Endothelial cell (in vitro differentiated cells): Measurements from ENCODE around the gene TELO2. TPM values are rescaled to one million over a fixed set of nuclear protein-coding genes. Genes with fewer than 3 reads are reported as not detected.

Source experiments
- DNase-seq: peaks from one replicate; pipeline ENCODE4 v3.0.0; 2021; ENCODE audit warnings: low spot score
- H3K27ac Mint-ChIP-seq: one replicate; pipeline ENCODE4 v1.8.0; 2021; ENCODE audit warnings: mixed read lengths, inconsistent platforms; ENCODE audit not compliant: unreplicated experiment
- H3K27me3 Mint-ChIP-seq: one replicate; pipeline ENCODE4 v1.8.0; 2021; ENCODE audit warnings: mild to moderate bottlenecking, moderate library complexity, mixed read lengths, inconsistent platforms; ENCODE audit not compliant: unreplicated experiment
- H3K36me3 Mint-ChIP-seq: one replicate; pipeline ENCODE4 v1.8.0; 2021; ENCODE audit warnings: mild to moderate bottlenecking, low read depth, mixed read lengths, inconsistent platforms; ENCODE audit not compliant: unreplicated experiment
- H3K4me1 Mint-ChIP-seq: one replicate; pipeline ENCODE4 v1.8.0; 2021; ENCODE audit warnings: mild to moderate bottlenecking, mixed read lengths, inconsistent platforms; ENCODE audit not compliant: unreplicated experiment
- H3K4me3 Mint-ChIP-seq: one replicate; pipeline ENCODE4 v1.8.0; 2021; ENCODE audit warnings: mild to moderate bottlenecking, mixed read lengths, inconsistent platforms; ENCODE audit not compliant: unreplicated experiment
- H3K9me3 Mint-ChIP-seq: one replicate; pipeline ENCODE4 v1.8.0; 2021; ENCODE audit warnings: mixed read lengths, inconsistent platforms; ENCODE audit not compliant: unreplicated experiment
- CTCF ChIP-seq: fragments of 200-600 bp; sonication (generic); IDR thresholded peaks from one replicate; pipeline ENCODE4 v1.5.0; 2021; ENCODE audit warnings: antibody characterized with exemption; ENCODE audit not compliant: unreplicated experiment
- total RNA-seq: library from RNA; stranded (reverse); fragmentation: NEBNext Ultra II Directional; extraction: Animal tissue kit (Norgen Biotek cat#: 25700); gene quantifications from one replicate; pipeline ENCODE4 v1.2.1, GENCODE V29; 2021; ENCODE audit not compliant: unreplicated experiment

TELO2 gene
- total RNA-seq, 1 donor from 2014 or later, result 64.5 TPM

DNA sequence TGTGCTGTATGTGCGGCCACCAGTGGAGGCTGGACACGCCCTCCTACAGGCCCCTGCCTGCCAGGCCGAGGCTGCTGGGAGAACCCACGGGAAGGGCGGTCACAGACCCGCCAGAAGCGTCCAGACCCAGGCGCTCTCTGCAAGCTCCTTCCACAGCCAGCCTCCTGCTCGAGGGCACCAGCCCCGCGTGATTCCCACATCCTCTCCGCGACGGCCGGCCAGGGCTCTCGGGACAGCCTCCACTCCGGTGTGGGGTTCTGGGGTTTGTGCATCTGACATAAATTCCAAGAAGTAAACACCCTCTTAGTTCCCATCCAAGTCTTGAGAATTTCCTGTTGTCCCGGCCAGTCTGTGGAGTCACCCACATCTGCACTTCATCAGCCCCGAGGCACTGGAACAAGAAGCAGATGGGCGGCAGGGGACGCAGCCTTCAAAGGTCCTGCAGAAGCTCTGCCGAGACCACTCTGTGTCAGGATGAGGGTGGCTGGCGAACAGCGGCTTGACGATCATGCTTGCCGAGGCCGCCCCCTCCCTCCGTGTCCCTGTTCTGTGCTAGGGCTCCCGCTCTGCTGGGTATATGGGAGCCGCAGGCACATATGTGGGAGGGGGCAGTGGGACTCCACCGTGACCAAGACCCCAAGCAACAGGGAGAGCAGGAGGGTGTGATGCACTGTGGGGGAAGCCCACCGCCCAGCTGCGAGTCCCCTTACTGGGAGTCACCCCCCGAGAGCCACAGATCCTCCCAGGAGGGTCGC is 37.9 kb downstream of the TELO2 start:
- Mint-ChIP-seq H3K9me3 (no peaks in the 10 kb centered on the region), H3K36me3 (peaks cover 12% of the 10 kb centered on the region), H3K27me3 (peaks cover 9% of the 10 kb centered on the region), H3K4me1 (peaks cover 38% of the 10 kb centered on the region), H3K27ac (no peak overlapping the region), H3K4me3 (peak overlapping the region; percentile 42)
- no peak for DNase-seq
- TF ChIP-seq CTCF, result no peak

DNA sequence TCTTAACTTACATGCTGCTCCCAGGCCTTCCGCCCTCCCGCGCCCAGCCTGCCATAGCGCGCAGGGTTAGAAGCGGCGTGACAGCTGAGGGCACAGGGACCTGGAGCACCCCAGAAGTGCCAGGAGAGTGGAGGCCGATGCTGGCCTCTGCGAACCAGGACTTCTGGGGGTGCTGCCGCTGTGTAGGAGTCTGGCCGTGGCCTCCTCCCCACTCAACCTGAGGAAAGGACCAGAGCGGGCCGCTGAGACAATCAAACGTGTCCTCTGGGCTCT is 38.4 kb downstream of the TELO2 start:
- Mint-ChIP-seq H3K4me3 (no peak overlapping the region), H3K27ac (no peak overlapping the region), H3K9me3 (no peaks in the 10 kb centered on the region), H3K36me3 (peaks cover 13% of the 10 kb centered on the region), H3K4me1 (peaks cover 42% of the 10 kb centered on the region), H3K27me3 (peaks cover 9% of the 10 kb centered on the region)
- DNase-seq, result no peak
- TF ChIP-seq CTCF, result no peak

GRCh38 chr16:1532081-1532760 is 39.1 kb downstream of the TELO2 start:
- no peak overlapping the region for H3K27ac Mint-ChIP-seq
- no peak overlapping the region for H3K4me3 Mint-ChIP-seq
- peaks cover 47% of the 10 kb centered on the region for H3K4me1 Mint-ChIP-seq
- peaks cover 19% of the 10 kb centered on the region for H3K36me3 Mint-ChIP-seq
- no peak for TF ChIP-seq CTCF
- peaks cover 9% of the 10 kb centered on the region for H3K27me3 Mint-ChIP-seq
- no peaks in the 10 kb centered on the region for H3K9me3 Mint-ChIP-seq
- DNase-seq, result no peak

DNA sequence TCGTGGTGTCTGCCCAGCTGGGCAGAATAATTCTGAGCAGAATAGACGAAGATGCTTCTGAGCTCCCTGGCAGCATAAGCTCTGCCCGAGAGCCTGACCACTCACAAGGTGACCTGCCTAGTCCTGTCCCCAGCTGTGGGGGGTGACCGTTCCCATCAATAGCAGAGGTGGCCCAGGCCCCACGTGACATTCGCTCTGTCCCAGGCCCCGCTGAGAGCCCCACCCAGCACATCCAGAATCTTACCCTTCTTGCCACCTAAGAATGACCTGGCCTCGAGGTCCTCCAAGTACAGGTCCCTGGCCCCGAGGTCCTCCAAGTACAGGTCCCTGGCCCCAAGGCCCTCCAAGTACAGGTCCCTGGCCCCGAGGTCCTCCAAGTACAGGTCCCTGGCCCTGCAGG is 39.6 kb downstream of the TELO2 start:
- H3K9me3 Mint-ChIP-seq, result no peaks in the 10 kb centered on the region
- H3K27me3 Mint-ChIP-seq, result peaks cover 9% of the 10 kb centered on the region
- H3K4me3 Mint-ChIP-seq, result no peak overlapping the region
- H3K36me3 Mint-ChIP-seq, result peaks cover 24% of the 10 kb centered on the region
- TF ChIP-seq CTCF, result no peak
- H3K27ac Mint-ChIP-seq, result no peak overlapping the region
- no peak for DNase-seq
- H3K4me1 Mint-ChIP-seq, result peaks cover 48% of the 10 kb centered on the region

DNA sequence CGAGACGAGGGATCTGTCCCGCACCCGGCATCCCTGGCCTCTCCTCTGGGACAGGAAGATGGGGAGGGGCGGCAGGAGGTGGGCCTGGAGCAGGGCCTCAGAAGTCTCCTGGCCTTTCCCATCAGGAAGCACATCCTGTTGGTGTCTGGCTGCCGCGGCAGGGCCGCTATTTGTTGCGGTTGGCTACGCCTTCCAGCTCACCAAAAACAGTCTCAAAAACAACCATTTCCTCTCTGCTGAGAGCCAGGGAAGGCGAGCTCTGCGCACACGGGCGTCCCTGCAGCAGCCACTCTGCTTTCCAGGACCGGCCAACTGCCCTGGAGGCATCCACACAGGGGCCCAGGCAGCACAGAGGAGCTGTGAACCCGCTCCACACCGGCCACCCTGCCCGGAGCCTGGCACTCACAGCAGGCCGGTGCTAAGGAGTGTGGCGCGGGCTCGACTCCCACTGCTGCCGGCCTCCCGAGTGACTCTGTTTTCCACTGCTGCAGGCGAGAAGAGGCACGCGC is 40.3 kb downstream of the TELO2 start, which contains the start of gene TMEM204:
TMEM204 (plus strand) TSS at position 224 of the 509 bp plus-strand sequence. CDS start 610 bp downstream, outside the sequence.
- DNase-seq, result peak; percentile 69
- Mint-ChIP-seq H3K4me1 (peaks cover 43% of the 10 kb centered on the region), H3K36me3 (peaks cover 28% of the 10 kb centered on the region), H3K27ac (peak within 1 kb of the TSS; percentile 77), H3K4me3 (peak within 1 kb of the TSS; percentile 98), H3K27me3 (peaks cover 9% of the 10 kb centered on the region), H3K9me3 (no peaks in the 10 kb centered on the region)
- TF ChIP-seq CTCF, result no peak
